UCSD-AML1 (cell line): ENCODE results near the gene S100A4.
"Not testable (repeated sequence)": the region's sequence is repeated elsewhere in the genome, so short reads cannot be mapped to it uniquely, and the experiment has no call there.

Experiments
- DNase-seq: peaks from one replicate; lab custom pipeline; 2025; ENCODE audit not compliant: unreplicated experiment; lab: John Stamatoyannopoulos, UW

S100A4 gene

GRCh38 chr1:153545067-153546055 is at the start of gene S100A4:
TSS of gene S100A4 (minus strand) at chr1:153545806. CDS start at chr1:153544794, 1,012 bp downstream.
- peak; percentile 93 for DNase-seq

GRCh38 chr1:153592748-153593147 is 47.1 kb upstream of the S100A4 start:
- DNase-seq = no peak

GRCh38 chr1:153588482-153588881 is 42.9 kb upstream of the S100A4 start:
- no peak for DNase-seq

- DNase-seq = not testable (repeated sequence)
These were observed 42.4 kb upstream of the S100A4 start for GRCh38 chr1:153588033-153588432.

- DNase-seq = no peak
These were observed 41.7 kb upstream of the S100A4 start for GRCh38 chr1:153587314-153587713.

GRCh38 chr1:153586347-153586746 is 40.7 kb upstream of the S100A4 start:
- no peak for DNase-seq

- DNase-seq = no peak
These were observed 39.4 kb upstream of the S100A4 start for GRCh38 chr1:153585006-153585405.

GRCh38 chr1:153583976-153584375 is 38.4 kb upstream of the S100A4 start:
- no peak for DNase-seq

GRCh38 chr1:153583514-153583913 is 37.9 kb upstream of the S100A4 start:
- DNase-seq = not testable (repeated sequence)

- DNase-seq = not testable (repeated sequence)
These were observed 37.2 kb upstream of the S100A4 start for GRCh38 chr1:153582836-153583235.

GRCh38 chr1:153578936-153579335 is 33.3 kb upstream of the S100A4 start:
- DNase-seq = no peak

- DNase-seq = no peak
These were observed 32.9 kb upstream of the S100A4 start for GRCh38 chr1:153578490-153578889.

- no peak for DNase-seq
These were observed 32.0 kb upstream of the S100A4 start for GRCh38 chr1:153577624-153578051.

GRCh38 chr1:153577138-153577537 is 31.5 kb upstream of the S100A4 start:
- no peak for DNase-seq

- DNase-seq = not testable (repeated sequence)
These were observed 29.9 kb upstream of the S100A4 start for GRCh38 chr1:153575497-153575896.

GRCh38 chr1:153575081-153575491 is 29.5 kb upstream of the S100A4 start:
- DNase-seq = not testable (repeated sequence)

- no peak for DNase-seq
These were observed 27.7 kb upstream of the S100A4 start for GRCh38 chr1:153573351-153573750.

- peak; percentile 73 for DNase-seq
These were observed 27.0 kb upstream of the S100A4 start for GRCh38 chr1:153572569-153573015.

- no peak for DNase-seq
These were observed 26.1 kb upstream of the S100A4 start for GRCh38 chr1:153571706-153572105.

- no peak for DNase-seq
These were observed 25.3 kb upstream of the S100A4 start for GRCh38 chr1:153570874-153571273.

GRCh38 chr1:153569465-153569864 is 23.9 kb upstream of the S100A4 start:
- no peak for DNase-seq

GRCh38 chr1:153568367-153569099 is 22.9 kb upstream of the S100A4 start:
- DNase-seq = peak; percentile 79
